MV-4-11 (cell line): ENCODE measurements around the gene CIDEB.

Experiments used
- DNase-seq: peaks from one replicate; lab custom pipeline; 2025; lab: John Stamatoyannopoulos, UW

The CIDEB gene

GRCh38 chr14:24312736-24313507, 5.1 kb upstream of the CIDEB start:
- peak; percentile 98 for DNase-seq

- peak; percentile 50 for DNase-seq
Measured at GRCh38 chr14:24311837-24312615, 4.2 kb upstream of the CIDEB start.

GRCh38 chr14:24310646-24311604, 3.1 kb upstream of the CIDEB start, which contains the start of gene LTB4R:
TSS of gene LTB4R (plus strand) at chr14:24311502. CDS start at chr14:24315652, 4,150 bp downstream.
- peak; percentile 74 for DNase-seq

GRCh38 chr14:24310265-24310645, 2.5 kb upstream of the CIDEB start:
- DNase-seq, result no peak

- DNase-seq, result no peak
Measured at GRCh38 chr14:24309538-24310264, 1.9 kb upstream of the CIDEB start, which contains the start of gene LTB4R2. TSS of gene LTB4R2 (plus strand) at chr14:24310140. CDS start at chr14:24310665, 525 bp downstream.

GRCh38 chr14:24308342-24309124, 756 bp upstream of the CIDEB start:
- DNase-seq, result no peak

- DNase-seq, result no peak
Measured at GRCh38 chr14:24307156-24307574, 612 bp downstream of the CIDEB start.

GRCh38 chr14:24304019-24304387, 3.8 kb downstream of the CIDEB start:
- no peak for DNase-seq

GRCh38 chr14:24300326-24300980, 7.3 kb downstream of the CIDEB start:
- no peak for DNase-seq

GRCh38 chr14:24299255-24300191, 8.3 kb downstream of the CIDEB start, which contains the start of the genes DHRS1 and NOP9:
TSS of gene DHRS1 (minus strand) at chr14:24299780. CDS start at chr14:24299106, 674 bp downstream.
TSS of gene NOP9 (plus strand) at chr14:24299850. CDS start at chr14:24299955, 105 bp downstream.
- DNase-seq, result peak; percentile 80

GRCh38 chr14:24298892-24299254, 8.9 kb downstream of the CIDEB start:
- peak; percentile 49 for DNase-seq

- peak; percentile 23 for DNase-seq
Measured at GRCh38 chr14:24297190-24297964, 10.4 kb downstream of the CIDEB start.

GRCh38 chr14:24296341-24297157, 11.2 kb downstream of the CIDEB start:
- DNase-seq, result peak; percentile 76

GRCh38 chr14:24293525-24293924, 14.3 kb downstream of the CIDEB start:
- no peak for DNase-seq

GRCh38 chr14:24292118-24292807, 15.5 kb downstream of the CIDEB start:
- no peak for DNase-seq

- DNase-seq, result no peak
Measured at GRCh38 chr14:24291446-24292117, 16.2 kb downstream of the CIDEB start.
